Glomerular visceral epithelial cell (primary cell): ENCODE measurements around the gene RALA.
"Not testable (repeated sequence)": the region's sequence is repeated elsewhere in the genome, so short reads cannot be mapped to it uniquely, and the experiment has no call there.

ENCODE experiments used
- DNase-seq: peaks from one replicate; pipeline ENCODE4 v3.0.0-alpha.2; 2016; ENCODE audit errors: extremely low spot score

Gene RALA

DNA sequence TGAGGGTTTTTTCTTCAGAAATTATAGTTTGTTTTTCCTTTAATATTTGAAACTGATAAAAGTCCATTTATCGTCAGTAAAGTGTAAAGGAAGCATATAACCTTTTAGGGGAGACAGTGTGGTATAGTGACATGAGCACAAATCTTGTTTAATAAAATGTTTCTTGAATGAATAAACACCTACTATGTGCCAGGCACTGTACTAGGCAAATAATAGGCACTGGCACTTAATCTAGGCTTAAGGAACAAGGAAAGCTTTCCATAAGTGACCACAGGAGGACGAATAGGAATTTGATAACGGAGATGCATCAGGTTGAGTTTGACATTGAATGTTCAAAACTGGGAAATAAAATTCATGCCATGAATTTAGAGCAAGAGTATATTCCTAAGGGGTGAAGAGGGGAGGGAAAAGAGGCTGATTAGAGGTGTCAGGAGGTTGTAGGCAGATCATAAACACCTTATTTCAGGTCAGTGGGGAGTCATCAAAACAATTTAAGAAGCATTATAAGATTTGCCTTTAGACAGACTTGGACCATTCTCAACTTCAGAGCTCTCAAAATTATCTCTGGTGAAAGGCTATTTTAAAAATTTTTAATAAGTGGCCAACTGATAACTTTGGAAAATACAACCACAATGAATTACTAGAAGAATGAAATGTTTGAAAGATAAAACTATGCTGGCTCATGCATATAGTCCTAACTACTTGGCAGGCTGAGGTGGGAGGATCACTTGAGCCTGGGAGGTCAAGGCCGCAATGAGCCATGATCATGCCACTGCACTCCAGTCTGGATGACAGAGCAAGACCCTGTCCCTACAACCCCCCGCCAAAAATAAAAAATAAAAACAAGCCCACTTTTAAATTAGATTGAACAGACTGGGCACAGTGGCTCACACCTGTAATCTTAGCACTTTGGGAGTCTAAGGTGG lies 22.4 kb downstream of the RALA start:
- no peak for DNase-seq

GRCh38 chr7:39647816-39648215 lies 24.4 kb downstream of the RALA start:
- DNase-seq: no peak

GRCh38 chr7:39650676-39651075 lies 27.3 kb downstream of the RALA start:
- no peak for DNase-seq

DNA sequence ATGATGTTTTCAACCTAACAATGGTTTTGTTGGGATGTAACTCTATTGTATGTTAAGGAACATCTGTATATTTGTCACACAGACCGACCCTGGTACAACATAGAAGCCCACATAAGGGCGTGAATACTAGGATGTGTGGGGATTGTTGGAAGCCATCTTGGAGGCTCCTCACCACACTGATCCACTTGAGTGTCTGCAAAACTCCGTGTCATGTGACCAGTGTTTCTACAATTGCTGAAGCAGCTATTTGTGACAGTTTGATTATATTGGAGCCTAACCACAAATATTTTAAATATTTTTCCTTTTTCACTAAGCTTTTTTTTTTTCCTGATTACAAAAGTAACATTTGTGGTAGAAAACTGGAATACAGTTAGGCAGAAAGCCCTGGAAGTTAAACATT lies 27.9 kb downstream of the RALA start:
- no peak for DNase-seq

- no peak for DNase-seq
Observed at GRCh38 chr7:39656415-39656814, 33.0 kb downstream of the RALA start.

DNA sequence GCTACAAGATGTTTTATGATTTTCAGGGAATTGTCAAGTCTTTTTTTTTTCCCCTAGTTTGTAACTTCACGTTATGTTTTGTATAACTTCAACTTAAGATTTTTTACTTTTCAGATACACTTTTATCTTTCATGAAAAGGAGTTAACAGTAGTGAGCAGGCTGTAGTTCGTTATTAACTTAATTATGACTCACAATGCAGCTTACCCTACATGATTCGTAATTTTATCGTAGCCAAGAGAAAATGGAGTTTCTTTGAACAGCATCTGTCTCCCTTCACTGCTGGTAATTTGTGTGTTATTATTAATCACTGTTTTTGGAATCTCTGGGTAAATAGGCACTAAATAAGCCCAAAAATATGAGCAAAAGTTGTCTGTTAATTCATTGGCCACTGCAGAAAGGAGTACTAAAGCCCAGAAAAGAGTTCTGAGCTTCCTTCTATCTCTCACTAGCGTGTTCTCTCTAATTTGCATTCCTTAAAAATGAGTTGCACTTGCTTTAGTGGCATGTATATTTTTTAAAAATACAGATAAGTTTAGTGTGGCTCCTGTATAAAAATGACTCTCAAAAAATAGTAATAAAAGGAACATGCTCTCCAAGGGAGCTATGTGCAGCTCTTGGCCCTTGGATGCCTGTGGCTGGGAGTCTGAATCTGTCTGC lies 36.1 kb downstream of the RALA start:
- DNase-seq: no peak

DNA sequence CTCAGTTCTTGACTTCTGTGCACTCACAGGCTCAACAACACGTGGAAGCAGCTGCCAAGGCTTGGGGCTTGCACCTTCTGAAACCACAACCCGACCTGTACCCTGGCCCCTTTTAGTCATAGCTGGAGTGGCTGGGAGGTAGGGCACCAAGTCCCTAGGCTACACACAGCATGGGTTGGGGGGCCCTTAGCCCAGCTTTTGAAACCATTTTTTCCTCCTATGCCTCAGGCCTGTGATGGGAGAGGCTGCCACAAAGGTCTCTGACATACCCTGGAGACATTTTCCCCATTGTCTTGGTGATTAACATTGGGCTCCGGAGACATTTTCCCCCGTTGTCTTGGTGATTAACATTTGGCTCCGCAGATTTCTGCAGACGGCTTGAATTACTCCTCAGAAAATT lies 38.6 kb downstream of the RALA start:
- no peak for DNase-seq

GRCh38 chr7:39663263-39663662 lies 39.9 kb downstream of the RALA start:
- DNase-seq: no peak

DNA sequence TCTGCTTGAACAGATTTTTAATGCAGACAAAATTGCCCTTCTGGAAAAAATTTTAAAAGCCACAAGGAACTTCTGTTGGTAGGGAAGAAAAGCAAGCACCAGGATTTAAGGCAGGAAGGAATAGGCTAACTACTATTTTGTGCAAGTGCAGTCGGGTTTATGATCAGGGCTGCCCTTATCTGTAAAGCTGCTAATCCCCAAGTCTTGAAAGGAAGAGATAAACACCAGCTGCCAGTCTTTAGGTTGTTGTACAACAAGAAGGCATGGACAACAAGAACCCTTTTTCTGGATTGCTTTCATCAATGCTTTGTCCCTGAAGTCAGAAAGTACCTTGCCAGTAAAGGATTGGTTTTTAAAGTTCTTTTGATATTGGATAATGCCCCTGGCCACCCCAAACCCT lies 40.7 kb downstream of the RALA start:
- DNase-seq: no peak

DNA sequence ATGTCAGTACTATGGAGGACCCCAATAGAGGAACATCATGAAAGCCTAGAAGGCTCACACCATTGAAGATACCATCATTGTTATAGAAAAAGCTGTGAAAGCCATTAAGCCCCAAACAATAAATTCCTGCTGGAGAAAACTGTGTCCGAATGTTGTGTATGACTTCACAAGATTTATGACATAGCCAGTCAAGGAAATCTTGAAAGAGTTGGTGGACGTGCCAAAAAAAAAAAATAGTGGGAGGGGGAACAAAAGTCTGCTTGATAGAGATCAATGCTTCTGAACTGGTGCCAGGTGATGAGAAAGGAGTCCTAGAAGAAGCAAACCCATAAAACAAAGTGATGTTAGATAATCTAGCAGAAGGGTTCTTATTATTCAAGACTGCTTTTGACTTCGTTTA lies 41.2 kb downstream of the RALA start:
- DNase-seq: no peak

- no peak for DNase-seq
Observed at GRCh38 chr7:39666562-39666961, 43.2 kb downstream of the RALA start.

DNA sequence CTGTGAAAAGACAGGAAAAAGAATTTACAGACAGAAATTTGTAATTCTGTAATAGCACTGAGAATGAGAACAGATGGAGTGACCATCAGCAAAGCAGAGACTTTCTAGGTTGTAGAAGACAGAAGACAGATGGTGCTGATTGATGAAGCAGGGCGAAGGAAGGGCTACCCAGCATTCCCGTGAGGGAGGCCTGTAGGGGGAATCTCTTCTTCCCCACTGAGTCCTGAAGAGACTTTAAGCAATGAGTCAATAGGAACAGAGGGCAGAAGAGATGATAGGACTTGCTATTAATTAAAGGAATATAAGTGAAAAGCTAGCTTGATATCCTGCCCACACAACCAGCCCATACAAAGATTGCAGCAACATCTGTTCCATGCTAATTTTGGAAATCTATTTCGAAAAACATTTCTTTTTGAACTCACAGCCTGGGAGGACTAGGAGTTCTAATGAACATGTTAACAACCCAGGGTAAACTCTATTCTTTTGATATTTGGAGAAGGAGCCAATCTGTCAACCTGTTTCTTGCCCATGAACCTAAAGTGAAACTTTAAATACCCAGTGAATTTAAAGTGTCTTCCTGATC lies 44.1 kb downstream of the RALA start:
- no peak for DNase-seq

GRCh38 chr7:39668280-39668679 lies 44.9 kb downstream of the RALA start:
- DNase-seq: not testable (repeated sequence)

- DNase-seq: no peak
Observed at GRCh38 chr7:39670052-39670451, 46.7 kb downstream of the RALA start.

- DNase-seq: no peak
Observed at GRCh38 chr7:39670934-39671333, 47.6 kb downstream of the RALA start.

DNA sequence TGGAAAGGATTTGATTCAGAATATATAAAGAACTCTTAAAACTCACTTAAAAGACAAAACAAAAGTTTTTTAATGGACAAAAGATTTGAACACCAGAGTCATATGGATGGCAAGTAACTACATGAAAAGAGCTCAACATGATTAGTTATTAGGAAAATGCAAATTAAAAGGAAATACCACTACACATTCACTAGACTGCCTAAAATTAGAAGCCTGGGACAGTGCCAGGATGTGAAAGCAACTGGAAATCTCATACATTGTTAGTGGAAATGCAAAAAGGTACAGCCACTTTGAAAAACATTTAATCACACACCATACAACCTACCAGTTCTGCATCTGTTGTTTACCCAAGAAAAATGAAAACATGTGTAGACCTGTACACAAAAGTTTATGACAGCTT lies 48.8 kb downstream of the RALA start:
- DNase-seq: no peak

DNA sequence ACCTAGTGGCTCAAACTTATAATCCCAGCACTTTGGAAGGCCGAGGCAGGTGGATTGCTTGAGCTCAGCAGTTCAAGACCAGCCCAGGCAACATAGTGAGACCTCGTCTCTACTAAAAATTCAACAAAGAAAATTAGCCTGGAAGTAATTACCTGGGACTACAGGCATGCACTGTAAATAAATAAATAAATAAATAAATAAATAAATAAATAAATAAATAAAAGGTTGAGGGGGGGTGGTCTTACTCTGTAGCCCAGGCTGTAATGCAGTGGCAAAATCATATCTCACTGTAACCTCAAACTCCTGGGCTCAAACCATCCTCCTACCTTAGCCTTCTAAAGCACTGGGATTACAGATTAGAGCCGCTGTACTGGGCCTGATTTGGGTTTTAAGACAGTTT lies 50.5 kb downstream of the RALA start:
- no peak for DNase-seq

DNA sequence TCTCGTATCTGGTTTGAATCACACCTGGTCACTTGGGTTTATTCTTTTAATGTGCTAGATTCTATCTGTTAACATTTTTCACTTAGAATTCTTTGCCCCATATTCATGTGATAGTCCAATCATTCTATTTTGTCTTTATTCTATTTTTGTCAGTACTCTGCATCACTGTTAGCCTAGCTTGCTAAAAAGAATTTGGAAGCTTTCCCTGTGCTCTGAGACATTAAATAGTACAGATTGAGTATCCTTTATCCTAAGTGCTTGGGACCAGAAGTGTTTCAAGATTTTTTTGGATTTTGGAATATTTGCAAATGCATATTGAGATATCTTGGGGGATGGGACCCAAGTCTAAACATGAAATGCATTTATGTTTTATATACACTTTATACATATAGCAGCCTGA lies 51.0 kb downstream of the RALA start:
- no peak for DNase-seq

DNA sequence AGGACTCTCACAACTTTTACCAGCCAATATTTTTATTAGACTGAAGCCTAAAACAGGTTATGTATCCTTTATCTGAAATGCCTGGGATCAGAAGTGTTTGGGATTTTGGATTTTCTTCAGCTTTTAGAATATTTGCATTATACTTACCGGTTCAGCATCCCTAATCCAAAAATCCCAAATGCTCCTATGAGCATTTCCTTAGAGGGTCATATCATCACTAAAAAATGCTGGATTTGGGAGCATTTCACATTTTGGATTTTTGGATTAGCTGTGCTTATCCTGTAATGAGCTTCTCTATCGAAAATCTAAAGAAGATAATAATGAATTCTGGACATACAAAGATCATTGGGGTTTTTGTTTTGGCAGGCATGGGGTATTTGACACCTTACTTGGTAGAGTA lies 53.0 kb downstream of the RALA start:
- DNase-seq: no peak

- no peak for DNase-seq
Observed at GRCh38 chr7:39678930-39679709, 55.7 kb downstream of the RALA start.

DNA sequence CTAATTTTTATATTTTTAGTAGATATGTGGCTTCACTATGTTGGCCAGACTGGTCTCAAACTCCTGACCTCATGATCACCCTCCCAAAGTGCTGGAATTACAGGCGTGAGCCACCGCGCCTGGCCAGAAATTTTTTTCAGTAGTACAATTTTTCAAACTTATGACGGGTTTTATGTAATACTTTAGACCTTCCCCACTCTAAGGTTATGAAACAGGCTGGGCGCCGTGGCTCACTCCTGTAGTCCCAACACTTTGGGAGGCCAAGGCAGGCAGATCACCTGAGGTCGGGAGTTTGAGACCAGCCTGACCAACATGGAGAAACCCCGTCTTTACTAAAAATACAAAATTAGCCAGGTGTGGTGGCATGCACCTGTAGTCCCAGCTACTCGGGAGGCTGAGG lies 56.5 kb downstream of the RALA start:
- not testable (repeated sequence) for DNase-seq

GRCh38 chr7:39681887-39682441 lies 58.6 kb downstream of the RALA start:
- no peak for DNase-seq
